GM18526 (cell line): ENCODE results near the gene DHH.

Experiments used
- POLR2A ChIP-seq: IDR thresholded peaks from 3 replicates; pipeline ENCODE4 v1.6.1; 2011; ENCODE audit not compliant: insufficient read length; ENCODE audit errors: extremely low read depth

DHH gene

DNA sequence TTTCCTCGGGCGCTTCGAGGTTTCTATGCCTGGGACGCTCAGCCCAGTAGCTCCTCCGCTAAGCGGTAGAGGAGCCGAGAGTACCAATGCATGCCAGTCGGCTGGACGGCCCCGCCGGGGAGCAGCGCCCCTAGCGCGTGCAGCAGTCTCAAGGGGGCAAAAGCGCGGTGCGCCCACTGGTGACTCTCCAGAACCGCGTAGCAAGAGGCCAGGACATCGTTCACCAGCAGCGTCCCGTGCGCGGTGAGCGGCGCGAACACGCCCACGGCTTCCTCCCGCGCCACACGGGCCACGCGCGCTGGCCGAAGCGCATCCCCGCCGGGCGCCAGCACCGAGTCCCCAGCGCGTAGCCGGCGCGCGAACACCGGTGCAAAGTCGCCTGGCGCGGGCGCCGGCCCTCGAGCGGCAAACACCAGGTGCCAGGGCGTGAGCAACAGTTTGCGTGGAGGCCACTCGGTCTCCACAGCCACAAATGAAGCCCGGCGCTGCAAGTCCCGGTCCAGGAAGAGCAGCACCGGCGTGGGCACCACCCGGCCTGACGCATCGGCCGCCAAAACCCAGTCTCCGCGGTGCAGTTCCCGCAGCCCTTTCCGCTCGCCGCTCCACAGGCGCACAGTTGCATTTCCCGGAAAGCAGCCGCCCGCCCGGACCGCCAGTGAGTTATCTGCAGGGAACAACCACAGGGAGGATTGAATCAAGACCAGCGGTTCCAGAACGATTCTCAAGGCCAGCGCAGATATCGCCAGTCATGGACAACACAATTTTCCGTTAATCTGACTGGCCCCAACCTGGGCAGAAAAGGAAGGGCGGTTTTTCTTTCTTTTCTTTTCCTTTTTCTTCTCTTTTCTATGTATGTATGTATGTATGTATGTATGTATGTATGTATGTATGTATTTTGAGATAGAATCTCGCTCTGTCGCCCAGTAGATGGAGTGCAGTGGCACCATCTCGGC is 4.5 kb downstream of the DHH start:
- no peak for TF ChIP-seq POLR2A

DNA sequence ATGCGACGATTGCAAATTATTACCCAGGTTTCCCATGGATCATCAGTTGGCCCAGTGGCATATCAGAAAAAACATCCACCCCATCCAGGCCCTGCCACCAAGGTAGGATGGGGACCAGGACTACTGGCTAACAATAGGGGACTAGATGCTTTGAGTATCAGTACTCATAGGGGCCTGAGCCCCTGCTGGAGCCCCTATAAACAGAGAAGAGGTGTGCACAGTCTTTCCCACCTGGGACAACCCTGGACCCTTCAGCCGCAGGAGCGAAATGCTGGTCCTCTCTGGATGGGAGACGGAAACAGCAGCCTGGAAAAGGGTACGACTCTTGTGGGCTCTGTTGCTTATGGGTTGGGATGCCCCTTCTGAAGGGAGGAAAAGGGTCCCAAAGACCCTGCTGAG is 5.7 kb downstream of the DHH start:
- no peak for TF ChIP-seq POLR2A

DNA sequence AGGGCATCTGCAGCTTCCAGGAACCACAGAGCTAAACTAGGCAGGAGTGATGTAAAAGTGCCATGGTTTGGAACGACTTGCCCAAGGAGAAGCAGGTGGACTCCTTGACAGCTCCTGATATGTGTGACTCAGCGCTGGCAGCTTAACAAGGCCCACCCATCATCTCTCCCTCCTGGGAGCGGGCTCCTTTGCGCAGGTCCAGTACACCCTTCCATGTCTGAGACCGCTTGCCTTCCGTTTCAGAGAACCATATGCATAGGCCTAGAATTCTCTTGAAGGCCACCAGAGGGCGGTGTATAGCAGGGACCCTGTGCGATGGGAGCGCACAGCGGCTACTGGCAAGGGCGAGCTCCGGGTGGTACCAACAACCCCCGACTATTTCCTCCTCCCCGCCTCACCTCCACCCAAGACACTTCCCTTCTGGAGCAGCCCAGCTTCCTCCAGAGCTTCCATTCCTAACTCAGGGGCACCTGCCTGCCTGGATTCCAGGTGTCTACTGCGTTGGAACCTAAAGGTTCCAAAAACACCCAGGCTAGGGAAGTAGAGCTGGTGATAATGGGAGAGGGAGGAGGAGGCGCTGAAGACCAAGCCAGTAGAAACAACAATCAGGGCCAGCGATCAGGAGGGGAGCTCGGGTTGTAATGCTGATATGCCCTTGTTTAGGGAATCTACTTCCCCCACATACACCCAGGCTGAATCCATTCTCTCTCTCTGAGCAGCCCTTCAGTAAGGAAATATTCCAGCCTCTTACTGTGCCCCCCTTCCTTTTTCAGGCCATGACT is 6.3 kb downstream of the DHH start:
- TF ChIP-seq POLR2A = no peak

DNA sequence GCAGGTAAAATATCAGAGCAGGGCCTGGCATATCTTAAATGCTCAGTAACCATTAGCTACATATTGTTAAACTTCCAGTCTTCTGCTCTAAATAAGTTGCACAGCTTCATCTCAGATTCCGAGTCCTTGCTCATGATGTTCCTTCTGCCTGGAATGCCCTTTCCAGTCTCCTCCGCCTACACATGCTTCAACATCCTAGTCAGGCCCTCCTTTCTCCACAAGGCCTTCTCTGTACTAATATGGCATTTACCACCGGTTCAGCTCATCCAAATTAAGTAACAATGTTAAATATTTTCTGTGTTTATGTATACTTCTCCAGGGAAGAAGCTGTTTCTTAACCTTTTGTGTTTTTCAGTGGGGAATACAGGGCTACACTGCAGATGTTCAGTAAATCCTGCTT is 8.5 kb downstream of the DHH start:
- no peak for TF ChIP-seq POLR2A

DNA sequence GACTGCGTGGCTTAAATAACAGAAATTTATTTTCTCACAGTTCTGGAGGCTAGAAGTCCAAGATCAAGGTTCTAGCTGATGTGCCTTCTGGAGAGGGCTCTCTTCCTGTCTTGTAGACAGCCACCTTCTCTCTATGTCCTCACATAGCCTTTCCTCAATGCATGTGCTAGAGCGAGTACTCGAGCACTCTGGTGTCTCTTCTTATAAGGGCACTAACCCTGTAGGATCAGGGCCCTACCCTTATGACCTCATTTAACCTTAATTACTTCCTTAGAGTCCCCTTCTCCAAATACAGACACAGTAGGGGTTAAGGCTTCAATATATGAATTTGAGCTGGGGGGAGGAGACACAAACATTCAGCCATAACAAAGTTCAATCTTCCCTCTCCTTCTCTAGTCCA is 10.2 kb downstream of the DHH start:
- TF ChIP-seq POLR2A = no peak

DNA sequence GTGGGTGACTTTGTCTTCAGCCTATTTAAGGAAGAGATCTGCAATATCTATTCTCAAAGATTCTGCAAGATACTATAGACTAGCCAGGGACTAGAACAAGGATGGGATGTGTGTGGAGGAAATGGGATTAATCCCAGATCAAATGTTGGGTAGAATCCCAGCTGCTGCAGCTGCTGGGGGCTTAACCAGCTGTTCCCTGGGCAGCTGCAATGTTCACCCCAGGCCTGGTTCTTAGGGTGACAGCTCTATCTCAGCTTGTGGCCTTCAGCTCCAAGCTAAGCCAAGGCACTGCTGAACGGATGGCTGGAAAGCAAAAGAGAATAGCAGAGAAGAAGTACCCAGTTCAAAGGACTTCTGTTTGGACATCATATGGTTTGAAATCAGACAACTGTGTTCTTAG is 14.8 kb downstream of the DHH start:
- no peak for TF ChIP-seq POLR2A

DNA sequence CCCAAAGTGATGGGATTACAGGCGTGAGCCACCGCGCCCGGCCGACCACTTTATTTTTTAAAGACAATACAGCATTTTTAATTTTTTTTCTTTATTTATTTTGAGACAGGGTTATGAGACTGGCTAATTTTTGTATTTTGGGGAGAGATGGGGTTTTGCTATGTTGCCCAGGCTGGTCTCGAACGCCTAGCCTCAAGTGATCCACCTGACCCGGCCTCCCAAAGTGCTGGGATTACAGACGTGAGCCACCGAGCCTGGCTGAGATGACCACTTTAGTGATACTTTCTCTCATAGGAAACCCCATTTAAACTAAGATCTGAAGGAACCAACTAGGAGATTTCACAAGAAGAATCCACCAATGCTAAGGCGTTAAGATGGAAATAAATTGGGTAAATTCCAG is 23.6 kb downstream of the DHH start:
- no peak for TF ChIP-seq POLR2A

DNA sequence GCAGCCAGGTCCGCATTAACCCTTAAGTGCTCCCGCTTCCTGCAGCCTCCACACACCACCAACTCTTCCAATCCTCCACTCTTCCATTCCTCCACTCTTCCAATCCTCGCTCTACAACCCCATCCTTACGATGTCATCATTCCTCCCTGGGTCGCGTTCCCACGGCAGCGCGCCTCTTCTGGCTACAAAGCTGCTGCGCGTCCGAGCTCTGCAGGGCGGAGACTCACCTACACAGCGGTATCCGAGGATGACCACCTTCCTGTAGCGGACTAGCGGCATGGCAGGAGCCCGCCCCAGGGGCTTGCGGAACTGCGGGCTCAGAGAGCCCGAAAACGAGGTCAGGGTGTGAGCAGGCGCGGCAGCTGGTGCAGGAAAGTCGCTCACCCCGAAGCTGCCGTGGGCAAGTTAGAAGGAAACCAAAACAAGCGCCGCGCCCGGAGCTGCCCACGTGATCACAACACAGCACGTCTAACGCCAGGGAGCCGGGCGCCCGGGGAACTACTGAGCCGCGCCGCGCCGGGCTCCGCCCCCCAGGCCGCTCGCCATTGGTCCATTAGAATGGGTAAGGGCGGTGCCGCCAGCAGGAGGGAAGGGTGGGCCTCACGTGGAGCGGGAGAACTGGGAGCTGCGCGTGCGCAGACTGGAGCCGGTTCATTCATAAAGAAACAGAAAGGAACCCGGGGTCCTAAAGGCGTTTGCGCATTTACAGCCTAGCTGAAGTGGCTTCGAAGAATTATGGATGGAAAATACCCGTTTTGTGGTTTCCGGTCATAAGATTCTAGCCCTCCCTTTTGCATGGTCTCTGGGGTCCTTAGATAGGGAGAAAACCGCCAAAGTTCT is 24.9 kb downstream of the DHH start, which contains the start of gene RHEBL1:
Gene RHEBL1, minus strand, starts transcription at position 473 of the 840 bp plus-strand sequence. Its CDS starts 194 bp downstream, at position 279.
- no peak for TF ChIP-seq POLR2A

DNA sequence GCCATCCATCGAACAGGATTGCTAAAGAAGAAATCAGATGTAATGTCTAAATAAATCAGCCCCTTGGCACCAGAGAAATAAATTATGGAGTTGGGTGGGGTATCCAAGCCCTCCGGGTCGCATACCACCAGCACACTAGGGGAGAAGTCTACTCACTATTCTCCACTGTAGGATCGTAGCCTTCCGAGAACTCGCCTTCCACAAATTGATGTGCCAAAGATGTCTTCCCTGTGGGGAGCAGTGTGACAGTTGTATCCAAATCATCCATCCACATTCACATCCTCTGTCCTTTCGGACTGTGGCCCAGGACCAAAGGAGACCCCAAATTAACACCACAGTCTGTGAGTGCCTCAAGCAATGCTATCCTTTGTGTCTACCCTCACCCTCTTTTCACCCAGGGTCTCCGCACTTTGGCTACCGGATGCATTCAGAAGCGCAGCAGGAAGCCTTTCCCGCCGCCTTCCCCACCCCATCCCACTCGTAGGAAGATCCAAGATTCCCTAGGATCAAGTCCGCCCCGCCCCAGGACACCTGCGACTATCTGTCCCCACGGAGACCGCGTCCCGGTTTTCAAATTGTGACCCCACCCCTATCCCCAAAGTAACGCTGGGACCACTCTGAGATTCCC is 25.6 kb downstream of the DHH start:
- TF ChIP-seq POLR2A = no peak

DNA sequence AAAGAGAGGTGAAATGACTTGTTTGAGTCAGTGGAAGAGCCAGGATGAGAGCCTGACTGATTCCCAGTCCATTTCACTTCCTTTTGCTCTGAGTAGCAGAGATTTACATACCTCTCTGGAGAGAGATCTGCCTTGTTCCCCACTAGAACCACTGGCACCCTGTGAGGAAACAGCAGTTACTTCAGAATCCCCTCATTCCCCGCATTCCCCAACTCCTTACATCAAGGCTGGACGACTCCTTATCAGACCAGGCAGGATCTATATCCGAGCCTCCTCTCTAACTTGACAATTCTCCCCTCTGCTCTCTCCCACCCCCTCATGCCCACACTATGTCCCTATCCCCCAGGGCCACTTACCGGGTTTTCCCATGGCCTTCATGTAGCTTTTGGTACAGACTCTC is 28.5 kb downstream of the DHH start:
- no peak for TF ChIP-seq POLR2A

DNA sequence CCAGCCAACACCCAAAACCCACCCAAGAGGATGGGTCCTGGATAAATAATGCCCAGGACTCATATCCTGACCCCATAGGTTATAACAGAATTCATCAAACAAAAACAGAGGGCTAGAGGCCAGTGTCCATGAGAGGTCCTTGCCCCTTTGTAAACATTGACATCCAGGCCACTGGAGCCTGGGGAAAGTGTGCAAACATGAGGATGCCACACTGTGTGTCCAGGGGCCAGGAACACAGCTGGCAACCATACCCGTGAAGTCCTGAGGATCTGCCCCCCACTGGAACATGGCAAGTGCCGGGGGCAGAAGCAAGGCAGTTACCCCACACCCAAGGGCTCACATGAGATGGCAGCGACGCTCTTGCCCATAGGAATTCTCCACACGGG is 29.8 kb downstream of the DHH start:
- no peak for TF ChIP-seq POLR2A

DNA sequence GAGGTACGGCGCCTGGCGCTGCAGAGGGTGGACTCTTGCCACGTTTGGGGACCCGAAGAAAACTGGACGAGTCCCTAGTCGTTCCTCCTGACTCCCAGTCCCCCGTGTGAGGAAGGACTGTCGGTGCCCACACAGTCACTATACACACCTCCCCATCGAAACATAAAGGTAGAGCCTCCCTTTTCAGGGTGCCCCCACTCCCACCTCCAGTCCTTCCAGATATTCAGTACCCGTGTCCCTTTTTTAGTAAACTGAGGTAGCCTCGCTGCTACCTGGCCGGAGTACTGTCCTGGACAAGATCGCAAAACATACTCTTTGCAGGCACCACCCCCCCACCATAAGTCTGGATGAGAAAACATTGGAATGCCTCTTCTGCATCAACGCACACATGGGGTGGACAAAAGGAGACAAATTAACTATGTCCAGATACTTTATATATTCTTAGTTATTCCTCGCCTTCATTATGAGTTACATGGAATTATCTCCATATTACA is 33.4 kb downstream of the DHH start:
- no peak for TF ChIP-seq POLR2A

DNA sequence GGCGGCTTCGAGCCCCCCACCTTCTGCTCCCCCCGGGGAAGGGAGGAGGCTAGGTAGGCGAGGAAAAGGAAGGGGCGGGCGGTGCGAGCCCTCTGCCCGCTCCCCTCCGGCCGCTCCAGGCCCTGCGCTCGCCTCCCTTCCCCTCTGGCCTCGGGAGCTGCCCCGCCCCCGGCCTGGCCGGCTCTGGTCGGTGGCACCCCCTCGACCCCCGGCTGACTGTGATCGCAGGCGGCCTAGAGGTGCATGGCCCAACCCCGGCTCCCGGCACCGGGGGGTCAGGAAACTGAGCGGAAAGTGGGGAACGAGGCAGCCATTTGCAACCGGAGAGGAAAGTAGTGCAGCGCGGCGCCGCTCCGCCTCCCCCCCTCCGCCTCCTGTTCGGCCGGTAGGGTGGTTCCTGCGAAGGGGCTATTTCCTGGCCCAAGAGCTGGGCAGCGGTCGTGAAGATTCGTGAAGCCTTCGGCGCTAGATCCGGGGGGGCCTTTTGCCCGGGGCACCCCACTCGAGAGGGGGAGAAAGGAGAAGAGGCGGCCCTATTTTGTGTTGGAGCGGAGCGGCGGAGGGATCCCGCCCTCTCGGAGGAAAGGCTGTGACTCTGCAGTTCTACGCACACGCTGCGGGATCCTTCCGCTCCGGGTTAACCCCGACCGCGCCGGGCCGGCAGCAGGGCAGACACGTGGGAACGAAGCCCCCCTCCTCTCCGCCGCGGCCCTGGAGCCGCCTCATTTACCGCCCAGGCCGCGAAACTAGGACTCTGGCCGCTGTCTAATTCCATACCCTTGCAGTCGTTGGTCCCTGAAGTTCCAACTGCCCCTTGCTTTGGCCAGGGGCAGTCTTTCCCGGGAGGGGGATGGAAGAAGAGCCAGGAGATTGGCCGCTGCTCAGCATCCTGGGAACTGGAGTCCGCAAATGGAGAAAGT is 34.1 kb downstream of the DHH start, which contains the start of gene KMT2D:
Gene KMT2D, minus strand, starts transcription at position 558 of the 920 bp plus-strand sequence. CDS start 5,470 bp downstream, outside the sequence.
- TF ChIP-seq POLR2A = peak; percentile 60

DNA sequence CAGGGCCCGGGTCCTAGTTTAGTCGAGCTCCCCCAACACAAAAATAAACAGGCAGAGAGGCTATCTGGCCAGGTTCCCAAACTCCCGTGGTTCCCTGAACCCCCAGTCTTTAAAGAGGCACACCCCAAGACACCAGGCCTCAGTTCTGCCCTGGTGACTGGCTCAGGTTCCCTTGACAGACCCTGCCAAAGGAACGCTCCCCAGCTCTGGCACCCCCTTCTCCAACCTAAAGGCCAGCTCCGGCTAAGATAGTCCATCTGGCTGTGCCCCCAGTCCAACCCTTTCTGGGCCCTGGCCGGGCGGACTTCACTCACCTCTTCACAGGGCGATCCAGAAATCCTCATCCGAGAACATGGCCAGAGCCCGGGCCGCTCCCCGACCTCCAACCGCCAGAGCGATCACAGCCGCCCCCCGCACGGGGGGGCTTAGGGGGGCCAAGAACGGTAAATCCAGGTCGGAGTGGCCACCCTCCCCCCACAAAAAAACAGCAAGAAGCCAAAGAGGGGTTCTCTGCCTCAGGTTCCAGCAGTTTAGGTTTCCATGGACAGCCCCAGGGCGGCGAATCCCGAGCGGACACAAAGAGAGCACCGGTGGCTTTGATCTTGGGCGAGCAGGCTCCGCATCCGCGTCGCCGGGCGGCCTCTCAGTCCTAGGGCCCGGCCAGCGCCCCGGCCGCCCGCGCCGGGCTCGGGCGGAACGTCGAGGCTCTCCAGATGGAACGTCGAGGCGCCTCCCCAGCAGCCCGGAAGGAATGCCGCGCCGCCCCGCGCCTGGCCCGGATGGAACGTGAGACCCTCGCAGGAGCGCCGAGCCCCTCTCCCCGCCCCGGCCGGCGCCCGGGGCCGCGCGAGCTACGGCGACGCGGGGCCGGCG is 35.1 kb downstream of the DHH start:
- no peak for TF ChIP-seq POLR2A
